ENCODE measurements around the gene DPP7.
A peak's percentile ranks its signal among the peaks of the same experiment; 100 is the strongest.
"Not testable (repeated sequence)": the region's sequence is repeated elsewhere in the genome, so short reads cannot be mapped to it uniquely, and the experiment has no call there.

DPP7 gene

GRCh38 chr9:137067860-137068538 is 46.5 kb downstream of the DPP7 start:
- peaks cover 0 to 7% of the 10 kb centered on the region in 2 donors for H3K27me3 Mint-ChIP-seq
- H3K27ac Mint-ChIP-seq = peak overlapping the region; percentile 62 to 85
- peaks cover 10 to 15% of the 10 kb centered on the region in 2 donors for H3K4me1 Mint-ChIP-seq (ENCODE audit: low read depth in 2 of 2)
- ATAC-seq (replicated peaks) (peak; percentile 56), DNase-seq (peak; percentile 81 to 87 (median 84))
- no peaks in the 10 kb centered on the region for H3K9me3 Mint-ChIP-seq
- H3K36me3 Mint-ChIP-seq (ENCODE audit: insufficient read depth) = peaks cover 8% of the 10 kb centered on the region
- H3K4me3 Mint-ChIP-seq = peak overlapping the region; percentile 63 to 78

GRCh38 chr9:137066096-137066861 is 48.3 kb downstream of the DPP7 start:
- DNase-seq (no peak), ATAC-seq (replicated peaks) (no peak)
- peaks cover 0 to 7% of the 10 kb centered on the region in 2 donors for H3K27me3 Mint-ChIP-seq
- H3K4me1 Mint-ChIP-seq (ENCODE audit: low read depth in 2 of 2) = peaks cover 9 to 12% of the 10 kb centered on the region in 2 donors
- no peaks in the 10 kb centered on the region for H3K9me3 Mint-ChIP-seq
- no peak overlapping the region for H3K27ac Mint-ChIP-seq
- no peak overlapping the region for H3K4me3 Mint-ChIP-seq
- peaks cover 8% of the 10 kb centered on the region for H3K36me3 Mint-ChIP-seq (ENCODE audit: insufficient read depth)

GRCh38 chr9:137065336-137065967 is 49.1 kb downstream of the DPP7 start:
- ATAC-seq (replicated peaks) = no peak
- Mint-ChIP-seq H3K36me3 (ENCODE audit: insufficient read depth) (peaks cover 5% of the 10 kb centered on the region), H3K9me3 (no peaks in the 10 kb centered on the region)

DNA sequence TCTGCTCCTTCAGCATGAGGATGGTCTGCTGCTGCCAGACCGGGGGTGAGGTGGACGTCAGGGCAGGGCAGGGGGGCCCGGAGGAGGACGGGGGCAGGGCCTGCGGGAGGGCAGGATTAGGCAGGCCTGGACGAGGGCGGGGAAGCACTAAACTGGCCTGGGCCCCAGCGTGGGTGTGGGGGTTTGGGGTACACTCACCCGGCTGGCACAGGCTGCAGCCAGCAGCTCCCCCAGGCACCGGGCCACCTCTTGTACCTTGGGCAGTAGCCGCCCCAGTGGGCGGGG is 49.7 kb downstream of the DPP7 start:
- ATAC-seq (replicated peaks) = no peak
- Mint-ChIP-seq H3K9me3 (no peaks in the 10 kb centered on the region), H3K36me3 (ENCODE audit: insufficient read depth) (peaks cover 4% of the 10 kb centered on the region), H3K27ac (no peak overlapping the region), H3K4me3 (no peak overlapping the region), H3K4me1 (ENCODE audit: low read depth in 2 of 2) (peaks cover 4 to 7% of the 10 kb centered on the region in 2 donors), H3K27me3 (peaks cover 0 to 7% of the 10 kb centered on the region in 2 donors)
- DNase-seq = no peak

More at GRCh38 chr9:137065336-137065967, 49.1 kb downstream of the DPP7 start:
- H3K4me3 Mint-ChIP-seq = no peak overlapping the region
- H3K4me1 Mint-ChIP-seq (ENCODE audit: low read depth in 2 of 2) = peaks cover 4 to 7% of the 10 kb centered on the region in 2 donors
- DNase-seq = no peak
- peaks cover 0 to 7% of the 10 kb centered on the region in 2 donors for H3K27me3 Mint-ChIP-seq
- H3K27ac Mint-ChIP-seq = no peak overlapping the region

DNA sequence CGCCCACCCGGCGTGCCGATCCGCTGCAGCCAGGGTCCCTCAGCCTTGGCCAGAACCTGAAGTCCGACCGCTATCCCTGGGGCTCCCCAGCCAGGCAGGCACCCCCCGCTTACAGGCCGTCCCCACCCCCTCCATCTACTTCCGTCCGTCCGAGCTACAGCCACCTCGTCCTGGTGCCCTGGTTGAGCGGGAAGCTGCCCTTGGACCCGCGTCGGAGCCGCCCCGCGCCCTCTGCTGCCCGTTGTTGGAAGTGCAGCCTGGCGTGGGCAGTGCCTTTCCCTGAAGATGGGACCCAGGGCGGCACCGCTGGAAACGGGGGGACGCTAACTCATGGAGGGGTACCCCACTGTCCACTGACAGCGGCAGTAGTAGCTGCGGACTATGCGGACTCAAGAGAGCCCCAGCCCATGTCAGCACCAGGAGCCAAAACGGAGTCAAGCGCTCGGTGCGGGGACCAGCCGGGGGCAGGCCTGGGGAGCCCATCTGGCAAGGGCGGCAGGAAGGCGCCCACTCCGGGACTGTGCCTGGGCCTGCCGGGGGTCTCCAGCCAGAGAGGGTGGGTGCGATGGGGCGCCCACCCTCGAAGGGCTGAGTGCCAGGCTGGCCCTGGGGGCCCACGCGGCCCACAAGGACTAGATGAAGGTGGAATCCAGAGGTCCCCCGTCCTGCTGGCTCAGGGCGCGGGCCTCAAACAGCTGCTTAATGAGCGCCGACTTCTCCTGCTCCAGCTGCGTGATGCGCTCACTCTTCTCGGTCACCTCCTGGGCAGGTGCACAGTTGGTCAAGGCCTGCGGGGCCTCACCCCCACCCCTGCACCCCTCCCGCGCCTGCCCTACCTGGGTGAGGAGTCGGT is 50.3 kb downstream of the DPP7 start:
- Mint-ChIP-seq H3K4me3 (no peak overlapping the region), H3K27ac (no peak overlapping the region), H3K9me3 (no peaks in the 10 kb centered on the region), H3K36me3 (ENCODE audit: insufficient read depth) (peaks cover 4% of the 10 kb centered on the region), H3K4me1 (ENCODE audit: low read depth in 2 of 2) (peaks cover 4 to 7% of the 10 kb centered on the region in 2 donors), H3K27me3 (peaks cover 0 to 7% of the 10 kb centered on the region in 2 donors)
- ATAC-seq (replicated peaks) = peak; percentile 44
- DNase-seq = peak; percentile 59 to 61 (median 59)

GRCh38 chr9:137063311-137064026 is 51.1 kb downstream of the DPP7 start:
- Mint-ChIP-seq H3K27ac (no peak overlapping the region), H3K4me1 (ENCODE audit: low read depth in 2 of 2) (peaks cover 4 to 7% of the 10 kb centered on the region in 2 donors)
- no peak for DNase-seq

GRCh38 chr9:137062798-137063197 is 51.7 kb downstream of the DPP7 start:
- H3K27me3 Mint-ChIP-seq; ATAC-seq (replicated peaks); H3K27ac Mint-ChIP-seq; H3K4me3 Mint-ChIP-seq; H3K9me3 Mint-ChIP-seq; DNase-seq; H3K36me3 Mint-ChIP-seq (ENCODE audit: insufficient read depth); H3K4me1 Mint-ChIP-seq (ENCODE audit: low read depth in 2 of 2): not testable (repeated sequence)

More at GRCh38 chr9:137063311-137064026, 51.1 kb downstream of the DPP7 start:
- peaks cover 0 to 7% of the 10 kb centered on the region in 2 donors for H3K27me3 Mint-ChIP-seq
- no peak overlapping the region for H3K4me3 Mint-ChIP-seq
- ATAC-seq (replicated peaks) = no peak
- no peaks in the 10 kb centered on the region for H3K9me3 Mint-ChIP-seq
- peaks cover 4% of the 10 kb centered on the region for H3K36me3 Mint-ChIP-seq (ENCODE audit: insufficient read depth)

DNA sequence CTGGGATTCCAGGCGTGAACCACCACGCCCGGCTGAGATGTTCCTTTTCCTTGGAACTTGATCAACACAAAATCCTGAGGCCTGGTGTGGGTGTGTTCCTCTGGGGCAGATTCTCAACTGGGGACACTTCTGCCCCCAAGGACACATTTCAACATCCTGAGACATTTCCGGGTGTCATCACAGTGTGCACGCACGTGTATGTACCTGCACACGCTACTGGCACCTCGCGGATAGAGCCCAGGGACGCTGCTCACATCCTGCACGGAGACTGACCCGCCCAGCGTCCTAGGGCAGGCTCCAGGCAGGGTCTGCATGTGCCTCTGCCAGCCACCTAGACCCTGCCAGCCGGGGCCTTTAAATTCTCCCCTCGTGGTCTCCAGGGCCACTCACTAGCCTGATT is 52.1 kb downstream of the DPP7 start:
- no peak for ATAC-seq (replicated peaks)
- H3K4me1 Mint-ChIP-seq (ENCODE audit: low read depth in 2 of 2) = peaks cover 0 to 3% of the 10 kb centered on the region in 2 donors

More for the DNA sequence above, 52.1 kb downstream of the DPP7 start:
- Mint-ChIP-seq H3K4me3 (no peak overlapping the region), H3K27ac (no peak overlapping the region), H3K9me3 (no peaks in the 10 kb centered on the region), H3K36me3 (ENCODE audit: insufficient read depth) (no peaks in the 10 kb centered on the region), H3K27me3 (no peaks in the 10 kb centered on the region)
- no peak for DNase-seq
